ENCODE measurements around the gene SNRNP70.
"Not testable (repeated sequence)": the region's sequence is repeated elsewhere in the genome, so short reads cannot be mapped to it uniquely, and the experiment has no call there.

DNA sequence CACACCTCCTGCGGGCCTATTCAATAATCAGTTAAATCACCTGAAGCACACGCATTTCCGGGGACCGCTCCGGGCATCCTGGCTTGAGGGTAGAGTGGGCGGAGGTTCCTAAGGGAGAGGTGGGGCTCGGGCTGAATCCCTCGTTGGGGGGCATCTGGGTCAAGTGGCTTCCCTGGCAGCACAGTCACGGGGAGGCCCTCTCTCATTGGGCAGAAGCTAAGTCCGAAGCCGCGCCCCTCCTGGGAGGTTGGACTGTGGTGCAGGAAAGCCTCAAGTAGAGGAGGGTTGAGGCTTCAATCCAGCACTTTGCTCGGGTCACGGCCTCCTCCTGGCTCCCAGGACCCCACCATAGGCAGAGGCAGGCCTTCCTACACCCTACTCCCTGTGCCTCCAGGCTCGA, 41.7 kb upstream of the SNRNP70 start, which contains the start of gene CGB5:
- TF ChIP-seq, protein P1, sequence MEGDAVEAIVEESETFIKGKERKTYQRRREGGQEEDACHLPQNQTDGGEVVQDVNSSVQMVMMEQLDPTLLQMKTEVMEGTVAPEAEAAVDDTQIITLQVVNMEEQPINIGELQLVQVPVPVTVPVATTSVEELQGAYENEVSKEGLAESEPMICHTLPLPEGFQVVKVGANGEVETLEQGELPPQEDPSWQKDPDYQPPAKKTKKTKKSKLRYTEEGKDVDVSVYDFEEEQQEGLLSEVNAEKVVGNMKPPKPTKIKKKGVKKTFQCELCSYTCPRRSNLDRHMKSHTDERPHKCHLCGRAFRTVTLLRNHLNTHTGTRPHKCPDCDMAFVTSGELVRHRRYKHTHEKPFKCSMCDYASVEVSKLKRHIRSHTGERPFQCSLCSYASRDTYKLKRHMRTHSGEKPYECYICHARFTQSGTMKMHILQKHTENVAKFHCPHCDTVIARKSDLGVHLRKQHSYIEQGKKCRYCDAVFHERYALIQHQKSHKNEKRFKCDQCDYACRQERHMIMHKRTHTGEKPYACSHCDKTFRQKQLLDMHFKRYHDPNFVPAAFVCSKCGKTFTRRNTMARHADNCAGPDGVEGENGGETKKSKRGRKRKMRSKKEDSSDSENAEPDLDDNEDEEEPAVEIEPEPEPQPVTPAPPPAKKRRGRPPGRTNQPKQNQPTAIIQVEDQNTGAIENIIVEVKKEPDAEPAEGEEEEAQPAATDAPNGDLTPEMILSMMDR (optimal IDR thresholded peaks at IDR 0.05 in 1 of 3, IDR thresholded peaks at IDR 0.05 in 1 of 3, conservative IDR thresholded peaks at IDR 0.05 in 1 of 3; ENCODE audit: extremely low read depth in 1 of 3, insufficient read depth in 2 of 3, low read length in 3 of 3): not testable (repeated sequence)
- not testable (repeated sequence) for TF ChIP-seq EZH2 (IDR thresholded peaks at IDR 0.05; ENCODE audit: low read length)

Data from keratinocyte (primary cell).